ENCODE data around the gene GOLGA5.

DNA sequence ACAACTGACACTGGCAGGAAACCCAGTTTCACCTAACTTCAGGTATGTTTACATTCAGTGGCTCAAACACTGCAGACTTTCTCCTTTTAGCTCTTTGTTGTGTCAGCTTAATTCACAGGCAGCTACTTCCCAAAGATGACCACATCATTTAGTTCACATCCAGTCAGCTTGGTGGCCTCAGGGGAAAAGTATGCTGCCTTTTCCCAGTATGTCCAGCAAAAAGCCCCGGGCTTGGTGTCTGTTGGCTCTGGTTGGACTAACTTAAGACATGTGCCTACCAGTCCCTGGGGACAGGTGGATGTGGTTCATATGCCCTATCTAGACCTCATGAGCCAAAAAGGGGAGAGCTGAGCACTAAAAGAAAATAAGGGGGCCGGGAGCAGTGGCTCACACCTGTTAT is 56.4 kb downstream of the GOLGA5 start:
- TF ChIP-seq, protein P1, sequence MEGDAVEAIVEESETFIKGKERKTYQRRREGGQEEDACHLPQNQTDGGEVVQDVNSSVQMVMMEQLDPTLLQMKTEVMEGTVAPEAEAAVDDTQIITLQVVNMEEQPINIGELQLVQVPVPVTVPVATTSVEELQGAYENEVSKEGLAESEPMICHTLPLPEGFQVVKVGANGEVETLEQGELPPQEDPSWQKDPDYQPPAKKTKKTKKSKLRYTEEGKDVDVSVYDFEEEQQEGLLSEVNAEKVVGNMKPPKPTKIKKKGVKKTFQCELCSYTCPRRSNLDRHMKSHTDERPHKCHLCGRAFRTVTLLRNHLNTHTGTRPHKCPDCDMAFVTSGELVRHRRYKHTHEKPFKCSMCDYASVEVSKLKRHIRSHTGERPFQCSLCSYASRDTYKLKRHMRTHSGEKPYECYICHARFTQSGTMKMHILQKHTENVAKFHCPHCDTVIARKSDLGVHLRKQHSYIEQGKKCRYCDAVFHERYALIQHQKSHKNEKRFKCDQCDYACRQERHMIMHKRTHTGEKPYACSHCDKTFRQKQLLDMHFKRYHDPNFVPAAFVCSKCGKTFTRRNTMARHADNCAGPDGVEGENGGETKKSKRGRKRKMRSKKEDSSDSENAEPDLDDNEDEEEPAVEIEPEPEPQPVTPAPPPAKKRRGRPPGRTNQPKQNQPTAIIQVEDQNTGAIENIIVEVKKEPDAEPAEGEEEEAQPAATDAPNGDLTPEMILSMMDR (conservative IDR thresholded peaks at IDR 0.05): no peak
- no peak for TF ChIP-seq ZFX (IDR thresholded peaks at IDR 0.05)
